Measurements from ENCODE around the gene GALNT15.

DNA sequence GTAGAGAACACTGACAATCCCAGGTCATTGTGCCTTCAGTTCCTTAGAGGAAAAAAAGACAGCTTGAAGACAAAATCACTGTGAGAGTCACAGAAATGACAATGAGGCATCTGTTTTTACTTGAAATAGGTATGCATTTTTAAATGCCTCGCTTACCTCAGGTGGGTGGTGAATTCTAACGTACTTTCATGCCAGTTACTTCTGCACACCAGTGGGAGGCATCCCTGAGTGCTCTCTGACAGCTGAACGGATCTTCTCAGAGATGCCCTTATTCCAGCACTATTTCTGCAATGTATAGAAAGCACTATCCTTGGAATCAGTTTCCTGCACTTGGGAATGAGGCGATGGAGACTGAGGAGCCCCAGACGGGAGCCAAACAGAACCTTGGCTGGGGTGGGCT lies 74.1 kb downstream of the GALNT15 start:
- TF ChIP-seq, protein P1, sequence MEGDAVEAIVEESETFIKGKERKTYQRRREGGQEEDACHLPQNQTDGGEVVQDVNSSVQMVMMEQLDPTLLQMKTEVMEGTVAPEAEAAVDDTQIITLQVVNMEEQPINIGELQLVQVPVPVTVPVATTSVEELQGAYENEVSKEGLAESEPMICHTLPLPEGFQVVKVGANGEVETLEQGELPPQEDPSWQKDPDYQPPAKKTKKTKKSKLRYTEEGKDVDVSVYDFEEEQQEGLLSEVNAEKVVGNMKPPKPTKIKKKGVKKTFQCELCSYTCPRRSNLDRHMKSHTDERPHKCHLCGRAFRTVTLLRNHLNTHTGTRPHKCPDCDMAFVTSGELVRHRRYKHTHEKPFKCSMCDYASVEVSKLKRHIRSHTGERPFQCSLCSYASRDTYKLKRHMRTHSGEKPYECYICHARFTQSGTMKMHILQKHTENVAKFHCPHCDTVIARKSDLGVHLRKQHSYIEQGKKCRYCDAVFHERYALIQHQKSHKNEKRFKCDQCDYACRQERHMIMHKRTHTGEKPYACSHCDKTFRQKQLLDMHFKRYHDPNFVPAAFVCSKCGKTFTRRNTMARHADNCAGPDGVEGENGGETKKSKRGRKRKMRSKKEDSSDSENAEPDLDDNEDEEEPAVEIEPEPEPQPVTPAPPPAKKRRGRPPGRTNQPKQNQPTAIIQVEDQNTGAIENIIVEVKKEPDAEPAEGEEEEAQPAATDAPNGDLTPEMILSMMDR (IDR thresholded peaks at IDR 0.05; ENCODE audit: borderline replicate concordance, extremely low read depth, low read length, poor library complexity, severe bottlenecking), result peak; percentile 12
- no peak for TF ChIP-seq EZH2 (IDR thresholded peaks at IDR 0.05; ENCODE audit: borderline replicate concordance, low read depth, low read length, severe bottlenecking)
